ENCODE data around the gene SMIM14. TPM values are rescaled to one million over a fixed set of nuclear protein-coding genes. Genes with fewer than 3 reads are reported as not detected.

SMIM14 gene
- total and polyA plus RNA-seq, 2 of the 8 experiments (the other 6 are each of a cell fraction or from before 2014, with no cell fraction given) = 29.1 to 31.0 TPM

DNA sequence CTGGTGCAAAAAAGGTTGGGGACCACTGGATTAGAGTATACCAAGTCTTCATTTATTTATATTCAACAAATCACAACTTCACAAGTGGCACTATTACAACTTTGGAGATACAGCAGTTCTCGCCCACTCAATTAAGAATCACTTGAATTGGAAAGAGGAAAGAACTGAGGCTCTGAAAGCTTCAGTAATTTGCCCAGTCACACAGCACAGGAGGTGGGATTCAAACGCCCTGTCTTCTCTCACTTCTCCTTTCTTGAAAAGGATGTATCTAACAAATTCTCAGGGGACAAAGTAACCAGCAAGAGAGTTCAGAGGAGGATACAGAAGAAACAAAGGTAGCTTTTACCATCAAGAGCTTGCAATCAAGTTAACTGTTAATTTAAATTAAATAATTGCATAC lies 12.4 kb downstream of the SMIM14 start:
- FAIRE-seq = no peak
- Histone ChIP-seq H3K36me3 (ENCODE audit: control insufficient read depth in 2 of 4, insufficient read depth in 4 of 4, low read length in 3 of 4) (peaks cover 0 to 2% (median 0%) of the 10 kb centered on the region in 4 experiments; a peak in 1 of 8 replicates), H2BK15ac (ENCODE audit: low read length) (no peak overlapping the region)

More for the DNA sequence above, 12.4 kb downstream of the SMIM14 start:
- Histone ChIP-seq H3K18ac (ENCODE audit: extremely low read depth, low read length) (no peak overlapping the region), H3K9ac (replicated peaks in 1 of 4; ENCODE audit: extremely low read depth in 1 of 4, low read depth in 3 of 4, low read length in 3 of 4) (no peak overlapping the region), H3K4me3 (ENCODE audit: extremely low read depth in 1 of 4, insufficient read depth in 2 of 4, low read depth in 3 of 4, low read length in 4 of 4) (no peak overlapping the region), H4K8ac (ENCODE audit: extremely low read depth, insufficient read depth, low read length) (no peak overlapping the region), H3K4ac (replicated peaks; ENCODE audit: insufficient read length, low read depth, low read length) (no peak overlapping the region), H3K27me3 (replicated peaks in 1 of 4; ENCODE audit: control insufficient read depth in 3 of 4, extremely low read depth in 1 of 4, insufficient read depth in 3 of 4, low read length in 3 of 4) (no peaks in the 10 kb centered on the region), H2BK20ac (ENCODE audit: low read length) (no peak overlapping the region), H3K4me1 (replicated peaks in 1 of 4; ENCODE audit: control insufficient read depth in 3 of 4, insufficient read depth in 4 of 4, low read length in 3 of 4) (peaks cover 0 to 3% (median 0%) of the 10 kb centered on the region in 4 experiments; a peak in 2 of 7 replicates), H2BK5ac (ENCODE audit: low read depth, low read length) (no peak overlapping the region), H4K20me1 (replicated peaks in 1 of 2; ENCODE audit: control insufficient read depth in 1 of 2, insufficient read depth in 2 of 2, low read length in 2 of 2) (no peaks in the 10 kb centered on the region), H3K23me2 (ENCODE audit: low read depth, low read length) (no peaks in the 10 kb centered on the region), H2AK5ac (ENCODE audit: low read depth, low read length) (no peak overlapping the region), H3K14ac (ENCODE audit: insufficient read length) (no peak overlapping the region), H2BK120ac (replicated peaks; ENCODE audit: low read depth, low read length) (no peak overlapping the region), H3K56ac (replicated peaks; ENCODE audit: insufficient read length, low read depth, low read length) (no peak overlapping the region), H4K91ac (replicated peaks; ENCODE audit: insufficient read length, low read length) (no peak overlapping the region), H2AFZ (ENCODE audit: low read length) (no peak overlapping the region), H3K9me3 (ENCODE audit: insufficient read depth in 2 of 2, low read depth in 1 of 2, low read length in 1 of 2) (no peaks in the 10 kb centered on the region), H3K4me2 (ENCODE audit: insufficient read depth in 1 of 2, low read depth in 2 of 2, low read length in 2 of 2) (no peak overlapping the region), H3K79me2 (ENCODE audit: control insufficient read depth in 1 of 2, insufficient read depth in 2 of 2, low read length in 2 of 2) (peaks cover 0 to 37% of the 10 kb centered on the region in 2 experiments; a peak in 2 of 4 replicates), H4K5ac (ENCODE audit: insufficient read length, low read depth, low read length) (no peak overlapping the region), H3K23ac (ENCODE audit: insufficient read length) (no peak overlapping the region), H3K79me1 (ENCODE audit: low read depth, low read length) (no peaks in the 10 kb centered on the region), H3K27ac (ENCODE audit: low read depth, low read length) (no peak overlapping the region), H2BK12ac (ENCODE audit: low read depth, low read length) (no peak overlapping the region)
- ChIA-PET CTCF (ENCODE audit: partially characterized antibody) (no interaction called here), POLR2A (ENCODE audit: partially characterized antibody) (interaction anchor here (1.7 to 2.0 kb wide), 2 partner anchors 12 to 99 kb away, joined by 3 to 9 read pairs; partner anchors contain the start of gene UGDH)
- 86% methylated on average over 2 of the region's 2 CpGs; no CpG with 5 or more reads in 1 of the 2 experiments for WGBS, 2 experiments (ENCODE audit: extremely low coverage in 1 of 2, insufficient coverage in 1 of 2, insufficient read length in 1 of 2, insufficient replicate concordance in 2 of 2, low coverage in 1 of 2, low lambda C conversion rate in 2 of 2, missing lambda C conversion rate in 1 of 2)
- DNase-seq (ENCODE audit: low read depth in 1 of 2, low spot score in 2 of 2) = no peak
- no peak for TF ChIP-seq NANOG (IDR thresholded peaks at IDR 0.05; ENCODE audit: insufficient read depth, low read depth, low read length, poor library complexity, severe bottlenecking)
